Activated CD4-positive, alpha-beta T cell treated with anti-CD3 and anti-CD28 coated beads for 4 hours (primary cell): ENCODE data around the gene NPC1.
"Not testable (repeated sequence)": the region's sequence is repeated elsewhere in the genome, so short reads cannot be mapped to it uniquely, and the experiment has no call there.

Experiments
- DNase-seq, 2 donors: peaks; one replicate each; pipeline ENCODE4 v3.0.0-alpha.2; 2020

NPC1 gene

GRCh38 chr18:23573626-23574431 is 12.5 kb downstream of the NPC1 start:
- DNase-seq: peak; percentile 29 to 34

GRCh38 chr18:23573020-23573419 is 13.3 kb downstream of the NPC1 start:
- no peak for DNase-seq

- DNase-seq: no peak
These were observed 13.7 kb downstream of the NPC1 start for GRCh38 chr18:23572570-23572969.

GRCh38 chr18:23572012-23572411 is 14.3 kb downstream of the NPC1 start:
- no peak for DNase-seq

GRCh38 chr18:23570912-23571504 is 15.3 kb downstream of the NPC1 start:
- DNase-seq: no peak

GRCh38 chr18:23569299-23570063 is 16.8 kb downstream of the NPC1 start:
- DNase-seq: no peak

- DNase-seq: no peak
These were observed 17.8 kb downstream of the NPC1 start for GRCh38 chr18:23568281-23569138.

- DNase-seq: no peak
These were observed 18.6 kb downstream of the NPC1 start for GRCh38 chr18:23567671-23568070.

GRCh38 chr18:23565916-23566547 is 20.3 kb downstream of the NPC1 start:
- no peak for DNase-seq

GRCh38 chr18:23563377-23564043 is 22.8 kb downstream of the NPC1 start:
- DNase-seq: no peak

GRCh38 chr18:23560186-23560585 is 26.1 kb downstream of the NPC1 start:
- no peak for DNase-seq

- DNase-seq: not testable (repeated sequence)
These were observed 28.8 kb downstream of the NPC1 start for GRCh38 chr18:23557511-23557910.

- no peak for DNase-seq
These were observed 30.0 kb downstream of the NPC1 start for GRCh38 chr18:23556145-23556780.

- DNase-seq: no peak
These were observed 32.4 kb downstream of the NPC1 start for GRCh38 chr18:23553887-23554286.

GRCh38 chr18:23552505-23552904 is 33.8 kb downstream of the NPC1 start:
- DNase-seq: no peak

GRCh38 chr18:23551978-23552377 is 34.3 kb downstream of the NPC1 start:
- DNase-seq: no peak

GRCh38 chr18:23550898-23551297 is 35.4 kb downstream of the NPC1 start:
- DNase-seq: no peak

GRCh38 chr18:23548719-23549118 is 37.6 kb downstream of the NPC1 start:
- DNase-seq: no peak

- no peak for DNase-seq
These were observed 38.0 kb downstream of the NPC1 start for GRCh38 chr18:23548275-23548674.

- DNase-seq: no peak
These were observed 38.5 kb downstream of the NPC1 start for GRCh38 chr18:23547846-23548245.

- no peak for DNase-seq
These were observed 39.0 kb downstream of the NPC1 start for GRCh38 chr18:23547306-23547705.
